ENCODE data around the gene SLC19A2.

DNA sequence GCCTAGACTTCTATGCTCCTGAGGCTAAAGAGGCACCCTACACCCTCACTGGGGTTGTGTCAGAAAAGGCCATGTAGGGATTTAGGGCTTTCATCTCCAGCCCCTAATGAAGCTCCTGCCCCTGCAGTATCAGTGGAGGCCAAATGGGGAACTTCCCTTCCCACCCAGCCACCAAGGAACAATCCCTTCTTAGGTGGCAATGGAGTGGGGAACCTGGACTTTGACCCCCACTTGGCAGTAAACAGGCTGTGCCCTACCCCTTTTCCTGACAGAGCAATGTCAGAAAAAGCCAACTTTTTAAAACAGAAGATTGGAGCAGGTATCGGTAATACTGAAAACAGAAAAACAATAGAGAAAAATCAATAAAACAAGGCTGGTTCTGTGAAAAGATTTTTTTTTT, 35.5 kb upstream of the SLC19A2 start:
- TF ChIP-seq ARNTL (CRISPR knock-in tag; IDR thresholded peaks at IDR 0.05; ENCODE audit: borderline replicate concordance, low read depth) (no peak), ISL1 (CRISPR knock-in tag; IDR thresholded peaks at IDR 0.05) (no peak)

Measured in SK-N-SH treated with all-trans-retinoic acid at 6 μM for 48 hours (cell line).